ENCODE data around the gene ENPP6.
"Not testable (repeated sequence)": the region's sequence is repeated elsewhere in the genome, so short reads cannot be mapped to it uniquely, and the experiment has no call there.

Gene ENPP6

DNA sequence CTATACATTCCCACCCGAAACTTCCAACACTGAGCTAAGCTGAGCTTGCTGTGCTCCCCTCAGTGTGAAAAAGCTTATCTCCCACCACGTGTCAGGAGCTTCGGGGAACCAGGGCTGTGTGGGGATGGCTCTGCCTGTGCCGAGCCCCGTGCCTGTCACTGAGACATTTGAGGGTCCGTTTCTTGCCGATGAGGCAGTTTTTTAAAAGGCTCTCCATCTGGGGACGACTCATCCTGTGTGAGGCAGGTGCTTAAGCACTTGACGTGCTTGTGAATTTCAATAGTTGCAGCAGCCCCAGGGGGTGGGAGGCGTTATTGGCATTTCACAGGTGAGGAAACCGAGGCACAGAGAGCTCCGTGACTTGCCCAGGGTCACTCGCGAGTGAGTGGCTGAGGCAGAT, 160.8 kb downstream of the ENPP6 start:
- no peak for DNase-seq

DNA sequence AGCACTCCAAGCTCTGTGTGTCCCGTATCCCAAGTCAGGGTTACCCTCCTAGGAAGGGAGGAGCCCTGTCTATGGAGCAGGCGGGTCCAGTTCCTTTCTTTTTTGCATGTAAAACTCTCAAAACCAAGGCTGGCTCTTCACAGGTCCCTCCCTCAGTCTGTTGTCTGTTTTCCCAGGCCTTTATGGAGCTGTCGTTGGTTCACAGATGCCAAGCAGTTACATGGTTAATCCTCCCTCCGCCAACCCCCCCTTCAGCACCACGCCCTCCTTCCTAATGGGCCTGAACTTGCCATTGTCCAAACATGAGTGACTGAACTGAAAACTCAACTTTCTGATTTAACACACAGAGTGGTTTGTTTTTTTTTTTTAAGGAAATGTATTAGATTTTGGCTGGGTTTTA, 164.2 kb downstream of the ENPP6 start:
- DNase-seq = no peak

DNA sequence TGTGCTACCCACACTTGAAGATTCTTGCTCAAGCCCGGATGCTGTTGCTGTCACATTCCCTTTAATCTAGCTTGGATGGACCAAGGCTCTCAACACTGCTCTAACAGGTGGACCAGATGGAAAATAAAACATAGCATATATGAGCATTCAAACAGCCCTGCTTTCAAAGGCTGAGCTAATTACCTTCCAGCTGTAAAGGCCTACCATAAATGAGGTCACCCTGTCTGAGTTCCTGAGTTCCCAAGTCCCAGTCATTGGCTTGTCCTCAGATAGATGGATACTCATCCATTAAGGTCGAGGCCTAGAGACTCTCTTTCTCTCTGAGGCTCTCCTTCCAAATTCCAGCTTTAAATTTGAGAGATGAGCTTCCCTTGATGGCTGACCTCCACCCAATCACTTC, 165.1 kb downstream of the ENPP6 start:
- no peak for DNase-seq

DNA sequence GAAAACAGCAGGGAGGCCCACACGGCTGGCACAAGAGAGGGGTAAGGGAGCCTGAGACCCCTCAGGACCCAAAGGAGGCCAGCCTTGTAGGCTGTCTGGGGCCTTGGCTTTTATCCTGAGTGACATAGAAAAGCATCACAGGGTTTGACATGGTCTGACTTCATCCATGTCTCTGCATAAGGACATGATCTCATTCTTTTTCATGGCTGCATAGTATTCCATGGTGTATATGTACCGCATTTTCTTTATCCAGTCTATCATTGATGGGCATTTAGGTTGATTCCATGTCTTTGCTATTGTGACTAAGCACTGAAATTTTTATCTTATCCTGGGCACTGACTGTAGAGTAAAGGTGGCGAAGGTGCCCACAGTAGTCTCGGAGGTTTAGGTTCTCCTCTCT, 166.4 kb downstream of the ENPP6 start:
- DNase-seq = not testable (repeated sequence)

DNA sequence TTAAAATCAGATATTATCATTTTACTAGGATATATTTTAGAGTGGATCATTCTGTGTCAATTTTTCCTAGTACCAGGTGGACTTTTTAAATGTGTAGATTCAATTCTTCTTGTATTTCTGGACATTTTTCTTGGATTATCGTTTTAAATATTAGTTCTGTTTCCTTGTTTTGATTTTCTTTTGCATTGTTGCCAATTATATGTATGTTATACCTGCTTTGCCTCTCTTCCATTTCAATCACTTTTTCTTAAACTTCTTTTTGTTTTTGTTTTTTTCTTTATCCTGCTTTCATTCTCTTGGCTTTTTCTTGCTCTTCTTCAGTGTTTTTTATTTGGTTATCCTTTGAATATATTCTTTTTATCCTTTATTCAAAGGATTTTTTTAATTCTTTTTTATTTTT, 171.5 kb downstream of the ENPP6 start:
- DNase-seq = no peak

DNA sequence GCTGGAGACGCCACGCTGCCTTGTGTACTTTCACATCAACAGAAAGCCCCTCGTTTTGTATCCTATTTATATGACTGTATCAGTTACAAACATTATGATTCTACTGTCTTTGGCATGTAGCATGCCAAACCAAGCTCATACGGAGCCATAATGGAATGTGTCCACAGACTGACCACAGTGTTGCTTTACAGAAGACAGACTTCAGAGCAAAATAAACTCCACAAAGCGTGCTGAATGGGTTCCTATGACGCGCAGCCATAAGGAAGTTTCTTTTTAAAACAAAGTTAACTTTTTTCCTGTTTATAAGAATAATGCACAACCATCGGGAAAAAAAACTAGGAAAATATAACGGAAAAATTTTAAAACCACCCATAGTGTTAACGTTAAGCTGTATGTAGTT, 176.5 kb downstream of the ENPP6 start:
- no peak for DNase-seq

DNA sequence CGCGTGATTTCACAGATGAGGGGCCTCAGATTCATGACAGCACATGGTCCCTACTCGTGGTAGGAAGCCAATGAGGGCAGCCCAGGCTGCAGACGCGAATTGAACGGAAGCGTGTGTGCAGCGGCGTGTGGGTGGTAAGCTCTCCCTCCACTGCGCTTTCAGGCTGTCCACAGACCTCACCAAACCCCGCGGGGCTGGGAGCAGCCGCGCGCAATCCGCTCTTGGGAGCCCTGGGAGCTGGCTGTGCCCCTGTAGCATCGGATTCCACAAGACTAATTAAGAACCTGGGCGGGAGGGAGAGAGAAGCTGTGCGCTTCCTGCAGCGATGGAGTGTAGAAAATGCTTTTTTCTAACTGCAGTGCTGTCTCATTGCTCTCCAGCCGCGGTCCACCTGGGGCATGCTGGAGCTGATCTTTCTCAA, 177.7 kb downstream of the ENPP6 start:
- peak; percentile 12 for DNase-seq

All from fibroblast of skin of back (primary cell).